A549 treated with dexamethasone at 1 μM for 4 hours (cell line): ENCODE data around the gene LLCFC1. TPM values are rescaled to one million over a fixed set of nuclear protein-coding genes. Genes with fewer than 3 reads are reported as not detected.

Source experiments
- total RNA-seq: library from RNA; stranded (reverse); fragments of 200-300 nt; extraction: Qiagen RNA extraction; gene quantifications from 5 replicates; pipeline ENCODE4 v1.2.3, GENCODE V29; 2022

LLCFC1 gene
- total RNA-seq = not detected in 5 replicates

GRCh38 chr7:142939226-142939910 is at the start of gene LLCFC1:
Gene LLCFC1, plus strand, starts transcription at chr7:142939484. Its CDS starts 138 bp downstream, at chr7:142939622.

DNA sequence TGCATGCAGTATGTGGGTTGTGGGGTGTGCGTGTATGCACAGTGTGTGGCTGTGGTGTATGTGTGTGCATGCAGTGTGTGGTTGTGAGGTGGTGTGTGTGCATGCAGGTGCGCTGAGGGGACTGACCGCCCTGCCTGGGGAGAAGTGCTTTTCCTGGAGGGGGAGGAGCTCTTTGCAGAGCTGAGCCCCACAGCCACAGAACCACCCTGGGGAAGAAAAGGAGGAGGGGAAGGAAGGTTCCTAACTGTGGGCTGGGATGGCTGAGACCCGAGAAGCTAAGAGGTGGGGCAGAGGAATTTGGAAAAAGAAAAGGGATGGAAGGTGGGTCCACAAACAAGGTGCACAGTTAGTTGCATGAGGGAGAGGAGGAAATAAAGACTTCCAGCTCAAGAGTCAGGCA is 5.7 kb upstream of the LLCFC1 start, which contains the start of gene TRPV5:
Gene TRPV5 (minus strand): TSS at position 123 of the 400 bp plus-strand sequence. CDS start 287 bp downstream, outside the sequence.

DNA sequence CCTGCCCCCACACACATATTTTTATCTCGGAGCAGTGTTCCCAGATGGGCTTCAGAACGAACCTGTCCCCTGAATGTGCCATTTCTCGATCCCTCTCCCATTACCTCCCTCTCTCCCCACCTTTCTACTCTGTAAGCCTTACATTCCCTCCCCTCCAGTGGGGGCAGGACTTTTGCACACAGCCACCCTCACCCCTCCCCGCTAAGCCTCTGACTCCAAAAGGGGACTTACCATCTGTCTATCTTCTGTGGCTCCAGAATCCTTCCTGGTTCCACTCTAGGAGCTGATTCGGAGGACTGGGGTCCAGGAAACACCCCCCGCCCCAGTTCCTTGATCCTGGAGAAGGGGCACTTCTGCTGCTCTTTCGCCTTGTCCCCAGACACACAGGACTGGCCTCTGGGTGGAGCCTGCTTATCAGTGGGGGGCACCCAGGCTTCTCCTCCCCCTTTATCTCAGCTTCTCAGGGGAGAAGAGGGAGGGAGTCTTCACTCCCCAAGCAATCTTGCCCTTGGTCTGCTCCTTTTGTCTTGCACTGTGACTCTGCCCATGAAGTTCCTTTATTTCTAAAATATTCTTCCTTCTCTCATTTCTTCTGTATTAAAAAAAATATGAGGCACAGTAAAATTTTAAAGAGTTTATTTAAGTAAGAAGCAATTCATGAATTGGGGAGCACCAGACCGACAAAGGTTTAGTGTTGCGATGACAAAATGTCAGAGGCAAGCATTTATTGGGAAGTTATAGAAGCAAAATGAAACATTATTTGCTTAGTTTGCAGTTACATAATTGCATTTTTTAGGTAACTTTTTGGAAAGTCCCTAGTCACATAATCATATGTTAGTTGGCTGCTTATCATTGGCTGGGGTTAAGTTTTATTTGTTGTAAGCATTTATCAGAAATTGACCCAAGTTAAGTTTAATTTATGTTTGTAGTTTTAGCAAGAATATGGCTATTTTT is 23.0 kb downstream of the LLCFC1 start, which contains the start of gene KEL:
Gene KEL (minus strand): TSS at position 391 of the 954 bp plus-strand sequence. CDS start 157 bp downstream, at position 234.

Other genes with a start within 250 kb of the LLCFC1 start
- not detected in 5 replicates for gene PRSS1, start 190.0 kb upstream of the LLCFC1 start, total RNA-seq
- not detected in 5 replicates for gene PRSS2, start 168.5 kb upstream of the LLCFC1 start, total RNA-seq
- 0.20 to 0.84 TPM (median 0.77 TPM) in 5 replicates for gene EPHB6, start 84.4 kb upstream of the LLCFC1 start, total RNA-seq
- gene TRPV6, start 53.7 kb upstream of the LLCFC1 start, total RNA-seq = not detected in 5 replicates
- gene TRPV5, start 5.7 kb upstream of the LLCFC1 start, total RNA-seq = not detected in 5 replicates
- 0.05 TPM in 1 of 5 replicates, not detected in the others for gene KEL, start 22.9 kb downstream of the LLCFC1 start, total RNA-seq
- not detected in 5 replicates for gene OR9A2, start 87.6 kb downstream of the LLCFC1 start, total RNA-seq
- gene OR6V1, start 112.9 kb downstream of the LLCFC1 start, total RNA-seq = not detected in 5 replicates
- 0.19 to 0.32 TPM (median 0.23 TPM) in 3 of 5 replicates, not detected in the others for gene PIP, start 192.6 kb downstream of the LLCFC1 start, total RNA-seq
- gene TAS2R39, start 243.9 kb downstream of the LLCFC1 start, total RNA-seq = not detected in 5 replicates